ENCODE results near the gene CIART. TPM values are rescaled to one million over a fixed set of nuclear protein-coding genes. Genes with fewer than 3 reads are reported as not detected.
A peak's percentile ranks its signal among the peaks of the same experiment; 100 is the strongest.

Gene CIART
- total and polyA plus RNA-seq, 10 of the 15 experiments (the other 5 are each of a cell fraction or from before 2014, with no cell fraction given): 0.44 to 1.4 (median 0.67) TPM

DNA sequence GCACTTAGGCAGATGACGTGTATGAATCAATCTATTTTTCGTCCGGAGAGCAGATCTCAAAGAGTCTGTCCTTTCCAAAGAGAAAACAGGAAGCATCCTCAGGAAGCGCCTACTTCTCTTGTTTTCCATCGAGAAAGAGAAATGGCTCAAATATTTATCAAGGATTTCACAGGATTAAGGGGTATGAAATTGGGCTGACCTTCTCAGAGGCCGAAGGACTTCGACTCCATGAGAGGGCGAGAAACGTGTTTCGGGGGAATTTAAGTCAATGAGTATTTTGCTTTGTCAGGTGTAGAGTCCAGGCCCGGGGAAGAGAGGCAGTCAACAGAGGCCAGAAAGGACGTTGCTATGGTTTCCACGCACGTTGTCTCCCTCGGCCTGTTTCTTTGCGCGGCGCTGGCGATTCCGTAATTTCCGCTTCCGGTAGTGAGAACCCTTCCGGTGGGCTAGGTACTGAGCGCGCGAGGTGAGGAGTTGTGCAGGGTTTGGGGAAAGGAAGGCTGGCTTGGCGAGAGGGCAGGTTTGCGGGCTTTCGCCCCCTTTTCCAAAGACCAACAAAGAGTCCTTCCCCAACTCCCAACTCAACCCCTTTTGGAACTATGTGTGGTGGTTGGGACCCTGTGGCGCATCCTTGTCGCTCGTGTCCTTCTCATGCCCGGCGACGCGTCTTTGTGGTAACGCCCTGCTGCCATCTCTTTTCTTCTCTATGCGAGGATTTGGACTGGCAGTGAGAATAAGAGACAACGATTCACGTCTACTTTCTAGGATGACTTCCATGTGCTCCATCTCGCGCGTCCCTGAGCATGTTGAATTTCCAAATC is 11.3 kb downstream of the CIART start, which contains the start of gene MRPS21 (continued):
- no peak for TF ChIP-seq MYC (IDR thresholded peaks at IDR 0.05; ENCODE audit: insufficient read depth, insufficient read length, insufficient replicate concordance, low read length, severe bottlenecking)
- TF ChIP-seq CHD4 (IDR thresholded peaks at IDR 0.05): no peak
- no peak for TF ChIP-seq ZNF217 (IDR thresholded peaks at IDR 0.05)
- TF ChIP-seq HDGF (IDR thresholded peaks at IDR 0.05): peak; percentile 51; the same call in 1 of the 2 replicates
- peak; percentile 68 for TF ChIP-seq HCFC1 (IDR thresholded peaks at IDR 0.05; ENCODE audit: low read length)
- TF ChIP-seq KAT2A (conservative IDR thresholded peaks at IDR 0.05; ENCODE audit: control insufficient read depth, low read depth, low read length): no peak
- no peak for TF ChIP-seq SUZ12 (IDR thresholded peaks at IDR 0.05; ENCODE audit: unreplicated experiment)
- TF ChIP-seq SP1 (IDR thresholded peaks at IDR 0.05; ENCODE audit: low read depth, low read length): no peak
- no peak for TF ChIP-seq CEBPZ (IDR thresholded peaks at IDR 0.05; ENCODE audit: low read depth, low read length)
- peak; percentile 54; the same call in 1 of the 2 replicates for TF ChIP-seq NBN (IDR thresholded peaks at IDR 0.05)
- no peak for TF ChIP-seq RBBP5 (conservative IDR thresholded peaks at IDR 0.05)
- no peak for TF ChIP-seq TCF7 (IDR thresholded peaks at IDR 0.05; ENCODE audit: borderline replicate concordance)
- TF ChIP-seq, protein P1, sequence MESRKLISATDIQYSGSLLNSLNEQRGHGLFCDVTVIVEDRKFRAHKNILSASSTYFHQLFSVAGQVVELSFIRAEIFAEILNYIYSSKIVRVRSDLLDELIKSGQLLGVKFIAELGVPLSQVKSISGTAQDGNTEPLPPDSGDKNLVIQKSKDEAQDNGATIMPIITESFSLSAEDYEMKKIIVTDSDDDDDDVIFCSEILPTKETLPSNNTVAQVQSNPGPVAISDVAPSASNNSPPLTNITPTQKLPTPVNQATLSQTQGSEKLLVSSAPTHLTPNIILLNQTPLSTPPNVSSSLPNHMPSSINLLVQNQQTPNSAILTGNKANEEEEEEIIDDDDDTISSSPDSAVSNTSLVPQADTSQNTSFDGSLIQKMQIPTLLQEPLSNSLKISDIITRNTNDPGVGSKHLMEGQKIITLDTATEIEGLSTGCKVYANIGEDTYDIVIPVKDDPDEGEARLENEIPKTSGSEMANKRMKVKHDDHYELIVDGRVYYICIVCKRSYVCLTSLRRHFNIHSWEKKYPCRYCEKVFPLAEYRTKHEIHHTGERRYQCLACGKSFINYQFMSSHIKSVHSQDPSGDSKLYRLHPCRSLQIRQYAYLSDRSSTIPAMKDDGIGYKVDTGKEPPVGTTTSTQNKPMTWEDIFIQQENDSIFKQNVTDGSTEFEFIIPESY (IDR thresholded peaks at IDR 0.05): no peak
- TF ChIP-seq, protein P2, sequence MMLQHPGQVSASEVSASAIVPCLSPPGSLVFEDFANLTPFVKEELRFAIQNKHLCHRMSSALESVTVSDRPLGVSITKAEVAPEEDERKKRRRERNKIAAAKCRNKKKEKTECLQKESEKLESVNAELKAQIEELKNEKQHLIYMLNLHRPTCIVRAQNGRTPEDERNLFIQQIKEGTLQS (IDR thresholded peaks at IDR 0.05; ENCODE audit: borderline replicate concordance, extremely low read depth, low read depth, low read length): 0 out of 2 replicates have a peak, but pooled peaks have one; percentile 16
- TF ChIP-seq, protein P3, sequence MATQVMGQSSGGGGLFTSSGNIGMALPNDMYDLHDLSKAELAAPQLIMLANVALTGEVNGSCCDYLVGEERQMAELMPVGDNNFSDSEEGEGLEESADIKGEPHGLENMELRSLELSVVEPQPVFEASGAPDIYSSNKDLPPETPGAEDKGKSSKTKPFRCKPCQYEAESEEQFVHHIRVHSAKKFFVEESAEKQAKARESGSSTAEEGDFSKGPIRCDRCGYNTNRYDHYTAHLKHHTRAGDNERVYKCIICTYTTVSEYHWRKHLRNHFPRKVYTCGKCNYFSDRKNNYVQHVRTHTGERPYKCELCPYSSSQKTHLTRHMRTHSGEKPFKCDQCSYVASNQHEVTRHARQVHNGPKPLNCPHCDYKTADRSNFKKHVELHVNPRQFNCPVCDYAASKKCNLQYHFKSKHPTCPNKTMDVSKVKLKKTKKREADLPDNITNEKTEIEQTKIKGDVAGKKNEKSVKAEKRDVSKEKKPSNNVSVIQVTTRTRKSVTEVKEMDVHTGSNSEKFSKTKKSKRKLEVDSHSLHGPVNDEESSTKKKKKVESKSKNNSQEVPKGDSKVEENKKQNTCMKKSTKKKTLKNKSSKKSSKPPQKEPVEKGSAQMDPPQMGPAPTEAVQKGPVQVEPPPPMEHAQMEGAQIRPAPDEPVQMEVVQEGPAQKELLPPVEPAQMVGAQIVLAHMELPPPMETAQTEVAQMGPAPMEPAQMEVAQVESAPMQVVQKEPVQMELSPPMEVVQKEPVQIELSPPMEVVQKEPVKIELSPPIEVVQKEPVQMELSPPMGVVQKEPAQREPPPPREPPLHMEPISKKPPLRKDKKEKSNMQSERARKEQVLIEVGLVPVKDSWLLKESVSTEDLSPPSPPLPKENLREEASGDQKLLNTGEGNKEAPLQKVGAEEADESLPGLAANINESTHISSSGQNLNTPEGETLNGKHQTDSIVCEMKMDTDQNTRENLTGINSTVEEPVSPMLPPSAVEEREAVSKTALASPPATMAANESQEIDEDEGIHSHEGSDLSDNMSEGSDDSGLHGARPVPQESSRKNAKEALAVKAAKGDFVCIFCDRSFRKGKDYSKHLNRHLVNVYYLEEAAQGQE (IDR thresholded peaks at IDR 0.05; ENCODE audit: low read depth, low read length): no peak
- no peak for TF ChIP-seq RAD51 (IDR thresholded peaks at IDR 0.05)
- TF ChIP-seq JUND (IDR thresholded peaks at IDR 0.05; ENCODE audit: low read depth, low read length): no peak
- TF ChIP-seq IKZF2 (IDR thresholded peaks at IDR 0.05): no peak
- TF ChIP-seq DPF2 (IDR thresholded peaks at IDR 0.05): 0 out of 2 replicates have a peak, but pooled peaks have one; percentile 22
- TF ChIP-seq PAX8 (IDR thresholded peaks at IDR 0.05): no peak
